CD4-positive, alpha-beta T cell (primary cell): Measurements from ENCODE around the gene OPRD1. TPM values are rescaled to one million over a fixed set of nuclear protein-coding genes. Genes with fewer than 3 reads are reported as not detected.

Source experiments
- ATAC-seq: fragments of 200-7000 bp; cut with Tn5 transposase; one replicate; pipeline ENCODE4 v1.10.0; 2022; ENCODE audit warnings: mild to moderate bottlenecking; ENCODE audit not compliant: poor library complexity
- CTCF ChIA-PET: fragments of 350-600 bp; sonication (Branson Sonifier 250); formaldehyde crosslinking; loops from one replicate; lab custom pipeline; 2021; ENCODE audit warnings: antibody characterized with exemption, inconsistent platforms; lab: Charles Lee
- POLR2A ChIA-PET: fragments of 350-600 bp; sonication (Branson Sonifier 250); formaldehyde crosslinking; loops from one replicate; lab custom pipeline; 2021; ENCODE audit warnings: antibody characterized with exemption, inconsistent platforms; lab: Charles Lee
- DNase-seq, 14 experiments: peaks; one replicate each; pipeline ENCODE4 v3.0.0-alpha.2; 2013 to 2020; ENCODE audit warnings: mixed read lengths in 2 of 14
- H3K27ac ChIP-seq, 2 donors: one replicate each; pipeline versions ENCODE4 v1.5.1 to v1.7.0; 2013; ENCODE audit warnings: low read length in 2 of 2, low read depth in 1 of 2, mild to moderate bottlenecking in 1 of 2
- H3K27me3 ChIP-seq, 2 experiments: 1 replicate in 1 of 2; 2 replicates in 1 of 2; pipeline versions ENCODE4 v1.6.1 to v1.7.0; 2013; ENCODE audit warnings: low read length in 2 of 2, control low read depth in 1 of 2, mild to moderate bottlenecking in 1 of 2, moderate library complexity in 1 of 2; ENCODE audit not compliant: insufficient read depth in 2 of 2, control insufficient read depth in 1 of 2
- H3K36me3 ChIP-seq: one replicate; pipeline ENCODE4 v1.6.1; 2013; ENCODE audit warnings: low read length, control low read depth; ENCODE audit not compliant: insufficient read depth
- H3K4me1 ChIP-seq: one replicate; pipeline ENCODE4 v1.6.1; 2013; ENCODE audit warnings: low read length, control low read depth; ENCODE audit not compliant: insufficient read depth
- H3K4me3 ChIP-seq: one replicate; pipeline ENCODE4 v1.5.1; 2013; ENCODE audit warnings: mild to moderate bottlenecking, low read length, moderate library complexity
- H3K9me3 ChIP-seq, 2 experiments: 1 replicate in 1 of 2; 2 replicates in 1 of 2; pipeline versions ENCODE4 v1.6.1 to v1.7.0; 2013; ENCODE audit warnings: low read length in 2 of 2, mild to moderate bottlenecking in 2 of 2, control low read depth in 1 of 2, moderate library complexity in 1 of 2; ENCODE audit not compliant: control insufficient read depth in 1 of 2, insufficient read depth in 1 of 2
- H3K27ac Mint-ChIP-seq: one replicate; pipeline ENCODE4 v1.8.0; 2020; ENCODE audit warnings: mixed read lengths
- H3K27me3 Mint-ChIP-seq: one replicate; pipeline ENCODE4 v1.8.0; 2021; ENCODE audit warnings: mixed read lengths
- H3K36me3 Mint-ChIP-seq: one replicate; pipeline ENCODE4 v1.8.0; 2021; ENCODE audit warnings: low read depth, mixed read lengths
- H3K4me1 Mint-ChIP-seq: one replicate; pipeline ENCODE4 v1.8.0; 2021; ENCODE audit warnings: low read depth, mixed read lengths
- H3K4me3 Mint-ChIP-seq: one replicate; pipeline ENCODE4 v1.8.0; 2020; ENCODE audit warnings: mild to moderate bottlenecking, mixed read lengths
- H3K9me3 Mint-ChIP-seq: one replicate; pipeline ENCODE4 v1.8.0; 2020; ENCODE audit warnings: mixed read lengths
- CTCF ChIP-seq: fragments of 200-600 bp; IDR thresholded peaks from one replicate; pipeline ENCODE4 v1.8.0; 2022; ENCODE audit warnings: antibody characterized with exemption, mild to moderate bottlenecking
- intact Hi-C, 2 experiments: fragments of 100-400 bp; cut with DNase I in 1 of 2; cut with micrococcal nuclease in 1 of 2; formaldehyde crosslinking; loops; one replicate each; pipeline versions ENCODE4 v1.15.1 to v1.9.0; 2023 to 2025; cut with DNase I, micrococcal nuclease
- total RNA-seq, 174 experiments: library from RNA in 2 of 174; stranded (reverse) in 2 of 174; gene quantifications; one replicate each; pipeline ENCODE4 v1.2.3 and lab custom pipeline; 2021 to 2026

Gene OPRD1
- total RNA-seq, 2 experiments from 2014 or later: not detected

- ChIA-PET CTCF (no interaction called here), POLR2A (no interaction called here)
- H3K4me3 ChIP-seq: no peak overlapping the region
- Mint-ChIP-seq H3K36me3 (peaks cover 8% of the 10 kb centered on the region), H3K27ac (no peak overlapping the region), H3K4me3 (no peak overlapping the region), H3K27me3 (no peaks in the 10 kb centered on the region), H3K9me3 (no peaks in the 10 kb centered on the region), H3K4me1 (peaks cover 14% of the 10 kb centered on the region)
- intact Hi-C loops: no loop called here
- no peaks in the 10 kb centered on the region for H3K36me3 ChIP-seq
- H3K4me1 ChIP-seq: peaks cover 10% of the 10 kb centered on the region
- no peak overlapping the region for H3K27ac ChIP-seq
- no peaks in the 10 kb centered on the region for H3K9me3 ChIP-seq
- H3K27me3 ChIP-seq: no peaks in the 10 kb centered on the region
- DNase-seq (no peak), ATAC-seq (no peak)
- TF ChIP-seq CTCF: no peak
Observed at GRCh38 chr1:28910379-28911115, 98.6 kb downstream of the OPRD1 start.

DNA sequence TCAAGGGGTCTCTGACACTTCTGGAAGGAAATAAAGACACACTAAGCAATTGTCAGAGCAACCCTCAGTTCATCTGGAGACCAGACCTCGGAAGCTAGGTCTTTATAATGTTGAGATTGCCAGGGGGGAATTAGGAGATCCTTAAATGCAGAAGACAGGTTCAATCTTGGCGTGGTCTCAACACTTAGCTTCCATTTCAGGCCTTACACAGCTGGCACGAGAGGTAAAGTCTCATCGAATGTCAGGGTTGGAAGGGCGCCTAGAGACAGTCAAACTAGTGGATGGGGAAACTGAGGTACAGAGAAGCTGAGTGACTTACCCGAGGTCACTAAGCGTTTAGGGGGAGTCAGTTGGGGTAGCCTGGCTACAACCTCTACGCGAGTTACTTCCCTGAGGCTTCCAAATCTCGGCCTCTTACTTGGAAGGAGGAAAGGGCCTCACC lies 101.8 kb downstream of the OPRD1 start:
- H3K4me1 Mint-ChIP-seq: peaks cover 46% of the 10 kb centered on the region
- intact Hi-C loops: loop anchor here (1.0 kb wide), 3 partner anchors 12 to 26 kb away; no protein-coding TSS in a partner anchor
- no peaks in the 10 kb centered on the region for H3K9me3 ChIP-seq
- peaks cover 35% of the 10 kb centered on the region for H3K4me1 ChIP-seq
- no peaks in the 10 kb centered on the region for H3K36me3 ChIP-seq
- H3K27ac ChIP-seq: peak overlapping the region; percentile 51 to 73
- H3K36me3 Mint-ChIP-seq: peaks cover 30% of the 10 kb centered on the region
- DNase-seq: no peak
- H3K27ac Mint-ChIP-seq: peak overlapping the region; percentile 71
- H3K27me3 Mint-ChIP-seq: no peaks in the 10 kb centered on the region
- H3K4me3 Mint-ChIP-seq: peak overlapping the region; percentile 86
- ChIA-PET POLR2A (interaction anchor here (0.7 to 6.2 kb wide), 40 partner anchors 11 to 1836 kb away, joined by 3 to 110 read pairs (median 4); partner anchors contain the start of genes GMEB1, MED18, RCC1 and RNU11), CTCF (interaction anchor here (0.8 to 2.0 kb wide), 6 partner anchors 14 to 70 kb away, joined by 3 to 9 read pairs (median 4); no protein-coding TSS in a partner anchor)
- peak overlapping the region; percentile 70 for H3K4me3 ChIP-seq
- no peaks in the 10 kb centered on the region for H3K27me3 ChIP-seq
- no peaks in the 10 kb centered on the region for H3K9me3 Mint-ChIP-seq
- ATAC-seq: no peak
- TF ChIP-seq CTCF: no peak

GRCh38 chr1:28914228-28915030 lies 102.5 kb downstream of the OPRD1 start, which contains the start of gene EPB41:
Gene EPB41 (plus strand): TSS chr1:28914569. CDS start chr1:28987438, 72,869 bp downstream.
- Histone ChIP-seq H3K4me3 (peak within 1 kb of the TSS; percentile 70), H3K9me3 (no peaks in the 10 kb centered on the region), H3K4me1 (peaks cover 39% of the 10 kb centered on the region), H3K36me3 (no peaks in the 10 kb centered on the region), H3K27me3 (no peaks in the 10 kb centered on the region), H3K27ac (peak within 1 kb of the TSS; percentile 73 to 76)
- CTCF ChIA-PET: interaction anchor here (0.8 to 2.0 kb wide), 7 partner anchors 14 to 69 kb away, joined by 3 to 9 read pairs (median 3); no protein-coding TSS in a partner anchor
- Mint-ChIP-seq H3K27ac (peak within 1 kb of the TSS; percentile 93), H3K4me3 (peak within 1 kb of the TSS; percentile 90), H3K4me1 (peaks cover 53% of the 10 kb centered on the region), H3K36me3 (peaks cover 32% of the 10 kb centered on the region), H3K27me3 (no peaks in the 10 kb centered on the region), H3K9me3 (no peaks in the 10 kb centered on the region)
- ATAC-seq (peak; percentile 76), DNase-seq (peak; percentile 79 to 97 (median 93))
- intact Hi-C loops: loop anchor here (1.0 to 5.0 kb wide), 7 partner anchors 12 to 58 kb away; no protein-coding TSS in a partner anchor
- no peak for TF ChIP-seq CTCF
- POLR2A ChIA-PET: interaction anchor here (0.7 to 6.2 kb wide), 41 partner anchors 11 to 1835 kb away, joined by 3 to 110 read pairs (median 4); partner anchors contain the start of genes GMEB1, MED18, RCC1 and RNU11
